Breast epithelium (tissue), 4 donors: ENCODE measurements around the gene TAT. TPM values are rescaled to one million over a fixed set of nuclear protein-coding genes. Genes with fewer than 3 reads are reported as not detected.
A peak's percentile ranks its signal among the peaks of the same experiment; 100 is the strongest.
"Not testable (repeated sequence)": the region's sequence is repeated elsewhere in the genome, so short reads cannot be mapped to it uniquely, and the experiment has no call there.

Source experiments
- DNase-seq, 2 donors: peaks; one replicate each; pipeline ENCODE4 v3.0.0-alpha.2; 2019; ENCODE audit warnings: low spot score in 2 of 2
- H3K27ac ChIP-seq, 2 donors: fragments of 200-600 bp; sonication (generic) in 1 of 2; one replicate each; pipeline ENCODE4 v1.5.1; 2016 to 2019; ENCODE audit warnings: mild to moderate bottlenecking in 1 of 2
- H3K27me3 ChIP-seq, 2 donors: fragments of 200-600 bp; sonication (generic) in 1 of 2; one replicate each; pipeline versions ENCODE4 v1.5.1 to v1.6.0; 2017 to 2019; ENCODE audit warnings: control low read depth in 1 of 2, mild to moderate bottlenecking in 1 of 2
- H3K36me3 ChIP-seq: fragments of 200-600 bp; one replicate; pipeline ENCODE4 v1.5.1; 2019
- H3K4me1 ChIP-seq, 2 donors: fragments of 200-600 bp; sonication (generic); one replicate each; pipeline ENCODE4 v1.5.1; 2016 to 2019; ENCODE audit warnings: control low read depth in 1 of 2
- H3K4me3 ChIP-seq, 3 donors: fragments of 200-600 bp; sonication (generic); 1 replicate in 2 of 3; 2 replicates in 1 of 3; pipeline ENCODE4 v1.5.1; 2016 to 2019; ENCODE audit warnings: mild to moderate bottlenecking in 3 of 3, moderate library complexity in 2 of 3
- H3K9me3 ChIP-seq, 2 donors: fragments of 200-600 bp; sonication (generic) in 1 of 2; one replicate each; pipeline ENCODE4 v1.5.1; 2016 to 2019; ENCODE audit warnings: control low read depth in 1 of 2
- POLR2A ChIP-seq: fragments of 450-650 bp; IDR thresholded peaks from one replicate; pipeline ENCODE4 v1.6.1; 2016; ENCODE audit warnings: antibody characterized with exemption, mild to moderate bottlenecking, moderate library complexity
- POLR2AphosphoS5 ChIP-seq, 3 donors: sonication (generic); formaldehyde crosslinking; IDR thresholded peaks; one replicate each; pipeline ENCODE4 v1.6.1; 2017; ENCODE audit warnings: antibody characterized with exemption in 3 of 3
- intact Hi-C: fragments of 100-400 bp; cut with DNase I; formaldehyde crosslinking; loops from one replicate; pipeline ENCODE4 v1.15.1; 2023; ENCODE audit warnings: low total_unique reads
- total RNA-seq, 3 donors: library from RNA; depleted of rRNA; stranded (reverse); fragments of >200 nt; gene quantifications; one replicate each; pipeline ENCODE4 v1.1.0, GENCODE V29; 2016
- TF ChIP-seq, protein P1 (sequence below), 3 donors: fragments of 450-650 bp; IDR thresholded peaks; one replicate each; pipeline ENCODE4 v1.5.1; 2016 to 2017; ENCODE audit warnings: antibody characterized with exemption in 3 of 3, mild to moderate bottlenecking in 3 of 3, moderate library complexity in 3 of 3

The TAT gene
- total RNA-seq, 3 donors from 2014 or later, result 5.1 to 566 (median 212) TPM

DNA sequence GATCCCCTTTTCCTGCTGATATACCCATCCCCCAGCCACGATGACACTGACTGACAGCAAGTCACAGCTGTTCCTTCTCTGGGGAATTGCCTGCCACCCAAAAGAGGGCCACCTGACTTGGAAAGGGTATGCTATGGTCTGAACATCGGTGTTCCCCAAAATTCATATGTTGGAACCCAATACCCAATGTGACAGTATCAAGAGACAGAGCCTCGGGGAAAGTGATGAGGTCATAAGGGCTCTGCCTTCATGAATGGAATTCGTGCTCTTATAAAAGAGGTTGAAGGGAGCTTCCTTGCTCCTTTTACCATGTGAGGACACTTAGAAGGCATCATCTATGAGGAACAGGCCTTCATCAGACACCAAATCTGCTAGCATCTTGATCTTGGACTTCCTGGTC is 41.5 kb upstream of the TAT start:
- intact Hi-C loops, result loop anchor here (10.0 kb wide), 1 partner anchor 204 kb away; no protein-coding TSS in a partner anchor
- Histone ChIP-seq H3K36me3 (no peaks in the 10 kb centered on the region), H3K4me3 (no peak overlapping the region), H3K9me3 (no peaks in the 10 kb centered on the region), H3K27me3 (no peaks in the 10 kb centered on the region), H3K27ac (no peak overlapping the region), H3K4me1 (no peaks in the 10 kb centered on the region)
- no peak for DNase-seq
- TF ChIP-seq, protein P1, sequence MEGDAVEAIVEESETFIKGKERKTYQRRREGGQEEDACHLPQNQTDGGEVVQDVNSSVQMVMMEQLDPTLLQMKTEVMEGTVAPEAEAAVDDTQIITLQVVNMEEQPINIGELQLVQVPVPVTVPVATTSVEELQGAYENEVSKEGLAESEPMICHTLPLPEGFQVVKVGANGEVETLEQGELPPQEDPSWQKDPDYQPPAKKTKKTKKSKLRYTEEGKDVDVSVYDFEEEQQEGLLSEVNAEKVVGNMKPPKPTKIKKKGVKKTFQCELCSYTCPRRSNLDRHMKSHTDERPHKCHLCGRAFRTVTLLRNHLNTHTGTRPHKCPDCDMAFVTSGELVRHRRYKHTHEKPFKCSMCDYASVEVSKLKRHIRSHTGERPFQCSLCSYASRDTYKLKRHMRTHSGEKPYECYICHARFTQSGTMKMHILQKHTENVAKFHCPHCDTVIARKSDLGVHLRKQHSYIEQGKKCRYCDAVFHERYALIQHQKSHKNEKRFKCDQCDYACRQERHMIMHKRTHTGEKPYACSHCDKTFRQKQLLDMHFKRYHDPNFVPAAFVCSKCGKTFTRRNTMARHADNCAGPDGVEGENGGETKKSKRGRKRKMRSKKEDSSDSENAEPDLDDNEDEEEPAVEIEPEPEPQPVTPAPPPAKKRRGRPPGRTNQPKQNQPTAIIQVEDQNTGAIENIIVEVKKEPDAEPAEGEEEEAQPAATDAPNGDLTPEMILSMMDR (IDR thresholded peaks at IDR 0.05), result no peak
- TF ChIP-seq POLR2A (no peak), POLR2AphosphoS5 (IDR thresholded peaks at IDR 0.05) (no peak)

DNA sequence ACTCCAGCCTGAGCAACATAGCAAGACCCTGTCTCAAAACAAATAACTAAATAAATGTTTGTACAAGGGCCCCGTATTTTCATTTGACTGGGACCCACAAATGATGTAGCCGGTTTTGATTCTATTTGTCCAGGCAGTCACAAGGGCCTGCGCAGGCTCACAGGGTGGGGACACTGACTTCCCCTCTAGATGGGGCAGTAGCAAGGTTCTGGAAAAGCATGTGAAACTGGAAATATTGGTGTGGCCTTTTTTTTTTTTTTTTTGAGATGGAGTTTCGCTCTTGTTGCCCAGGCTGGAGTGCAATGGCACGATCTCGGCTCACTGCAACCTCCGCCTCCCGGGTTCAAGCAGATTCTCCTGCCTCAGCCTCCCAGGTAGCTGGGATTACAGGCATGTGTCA is 38.1 kb upstream of the TAT start:
- H3K27me3 ChIP-seq, H3K27ac ChIP-seq, H3K36me3 ChIP-seq, H3K9me3 ChIP-seq, DNase-seq, H3K4me3 ChIP-seq, H3K4me1 ChIP-seq: not testable (repeated sequence)
- intact Hi-C loops, result loop anchor here (10.0 kb wide), 1 partner anchor 200 kb away; no protein-coding TSS in a partner anchor

DNA sequence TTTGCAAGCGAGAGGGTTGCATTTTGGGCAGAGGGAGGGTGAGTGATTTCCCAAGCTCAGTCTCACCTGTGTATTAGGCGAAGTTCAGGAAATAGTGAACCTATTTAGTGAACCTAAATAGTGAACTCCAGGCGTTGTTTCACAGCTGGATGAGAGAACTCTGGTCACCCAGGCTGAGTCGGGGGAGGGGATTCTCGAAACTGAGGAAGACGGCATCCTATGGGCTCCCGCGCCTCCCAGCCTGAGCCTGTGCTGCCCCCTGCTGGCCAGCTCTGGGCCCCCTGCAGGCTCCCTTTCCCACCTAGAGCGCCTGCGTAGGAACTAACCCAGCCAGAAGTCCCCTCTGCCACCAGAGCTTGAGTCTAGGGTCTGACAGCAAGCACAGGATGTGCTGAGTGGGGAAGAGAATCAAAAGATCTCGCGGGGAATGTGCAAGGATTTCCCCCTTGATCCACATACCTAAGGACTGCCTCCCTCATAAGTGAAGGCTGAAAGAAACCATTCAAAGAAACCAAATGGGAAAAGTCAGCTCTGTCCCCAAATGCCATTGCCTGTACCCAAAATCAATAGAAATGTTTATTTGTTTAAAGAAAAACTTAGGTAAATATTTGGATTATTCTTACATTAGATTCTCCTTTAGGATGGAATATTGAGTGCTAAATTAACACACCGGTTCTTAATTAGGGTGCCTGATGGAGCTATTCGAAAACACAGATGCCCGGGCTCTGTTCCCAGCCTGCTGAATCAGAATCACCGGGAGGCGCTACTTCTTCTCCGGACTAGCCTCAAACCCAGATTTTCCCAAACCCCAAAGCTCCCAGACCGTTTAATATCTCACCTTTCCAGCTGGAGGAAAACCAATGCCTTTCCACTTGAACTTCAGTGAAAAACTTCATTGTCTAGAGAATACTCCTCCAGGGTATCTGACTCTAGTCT is 34.3 kb upstream of the TAT start:
- no peaks in the 10 kb centered on the region for H3K27me3 ChIP-seq
- H3K4me1 ChIP-seq, result no peaks in the 10 kb centered on the region
- no peaks in the 10 kb centered on the region for H3K36me3 ChIP-seq
- TF ChIP-seq, protein P1 (IDR thresholded peaks at IDR 0.05), result peak; percentile 46 to 83 (median 82)
- TF ChIP-seq POLR2A, result no peak
- TF ChIP-seq POLR2AphosphoS5 (IDR thresholded peaks at IDR 0.05), result no peak
- H3K9me3 ChIP-seq, result no peaks in the 10 kb centered on the region
- H3K4me3 ChIP-seq, result peak overlapping the region in 1 of 3 donors; percentile 6
- intact Hi-C loops, result loop anchor here (10.0 kb wide), 1 partner anchor 196 kb away; no protein-coding TSS in a partner anchor
- DNase-seq, result peak; percentile 28 to 79
- H3K27ac ChIP-seq, result no peak overlapping the region

DNA sequence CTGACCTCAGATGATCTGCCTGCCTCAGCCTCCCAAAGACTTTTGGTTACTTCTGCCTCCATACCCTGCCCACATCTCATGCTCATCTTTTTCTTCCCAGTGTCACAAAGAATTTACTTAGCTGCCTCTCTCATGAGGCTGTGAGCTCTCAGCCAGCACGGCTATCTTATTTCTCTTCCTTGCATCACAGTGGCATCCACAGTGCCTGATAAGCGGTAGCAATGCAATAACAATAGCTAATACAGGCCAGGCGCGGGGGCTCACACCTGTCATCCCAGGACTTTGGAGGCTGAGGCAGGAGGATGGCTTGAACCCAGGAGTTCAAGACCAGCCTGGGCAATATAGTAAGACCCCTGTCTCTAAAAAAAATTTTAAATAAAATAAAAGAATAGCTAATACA is 33.6 kb upstream of the TAT start:
- Histone ChIP-seq H3K27me3 (no peaks in the 10 kb centered on the region), H3K36me3 (no peaks in the 10 kb centered on the region), H3K9me3 (no peaks in the 10 kb centered on the region), H3K4me3 (no peak overlapping the region), H3K27ac (no peak overlapping the region), H3K4me1 (no peaks in the 10 kb centered on the region)
- TF ChIP-seq, protein P1 (IDR thresholded peaks at IDR 0.05), result no peak
- TF ChIP-seq POLR2A, result no peak
- no peak for TF ChIP-seq POLR2AphosphoS5 (IDR thresholded peaks at IDR 0.05)
- DNase-seq, result no peak
- intact Hi-C loops, result loop anchor here (10.0 kb wide), 1 partner anchor 196 kb away; no protein-coding TSS in a partner anchor

GRCh38 chr16:71609066-71609465 is 32.2 kb upstream of the TAT start:
- Histone ChIP-seq H3K27ac (no peak overlapping the region), H3K4me3 (no peak overlapping the region), H3K36me3 (no peaks in the 10 kb centered on the region), H3K9me3 (no peaks in the 10 kb centered on the region), H3K27me3 (no peaks in the 10 kb centered on the region), H3K4me1 (no peaks in the 10 kb centered on the region)
- TF ChIP-seq, protein P1 (IDR thresholded peaks at IDR 0.05), result no peak
- no peak for TF ChIP-seq POLR2AphosphoS5 (IDR thresholded peaks at IDR 0.05)
- no peak for TF ChIP-seq POLR2A
- no peak for DNase-seq
- intact Hi-C loops, result no loop called here
